Measurements from ENCODE around the gene FBXO42. TPM values are rescaled to one million over a fixed set of nuclear protein-coding genes. Genes with fewer than 3 reads are reported as not detected.

FBXO42 gene
- 9.4 and 11.6 TPM in 2 replicates for total RNA-seq

DNA sequence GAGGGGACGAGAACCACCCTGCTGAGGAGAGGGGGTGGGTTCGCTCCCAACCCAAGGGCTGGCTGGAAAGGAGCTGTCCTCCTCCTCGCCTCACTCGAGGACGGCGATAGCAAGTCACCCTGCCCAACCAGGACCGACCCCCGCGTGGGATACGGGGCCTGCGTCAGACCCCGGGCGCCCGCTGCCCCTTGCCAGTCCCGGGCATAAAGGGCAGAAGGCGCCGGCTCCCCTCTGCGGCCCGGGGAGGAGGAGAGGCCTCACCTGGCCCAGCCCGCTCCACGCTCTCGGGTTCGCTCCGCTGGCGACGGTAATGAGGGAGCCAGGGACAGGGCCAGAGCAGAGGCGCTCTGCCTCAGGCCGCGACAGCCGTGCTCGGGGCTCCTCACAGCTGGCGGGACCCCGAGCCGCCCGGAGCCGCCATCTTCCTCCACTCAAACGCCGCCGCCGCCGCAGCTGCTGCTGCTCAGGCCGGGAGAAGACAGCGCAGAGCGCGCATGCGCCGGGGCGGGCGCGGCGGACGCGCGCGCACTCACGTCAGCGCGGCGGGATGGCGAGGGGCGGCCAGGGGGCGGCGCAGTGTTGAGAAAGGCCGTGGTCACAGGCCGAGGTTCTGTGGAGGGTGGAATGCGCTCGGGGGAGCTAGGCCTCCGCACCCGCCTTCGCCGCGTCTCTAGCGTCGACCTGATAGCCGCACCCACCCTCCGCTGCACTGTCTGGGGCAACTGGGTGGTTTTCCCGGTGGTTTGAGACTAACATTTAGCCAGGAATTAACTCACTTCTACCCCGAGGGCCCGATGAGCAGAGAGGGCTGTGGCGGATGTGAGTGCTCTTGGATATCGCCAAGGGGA, at the start of gene FBXO42:
Gene FBXO42 (minus strand): TSS at position 487 of the 848 bp plus-strand sequence. CDS start 37,062 bp downstream, outside the sequence.

DNA sequence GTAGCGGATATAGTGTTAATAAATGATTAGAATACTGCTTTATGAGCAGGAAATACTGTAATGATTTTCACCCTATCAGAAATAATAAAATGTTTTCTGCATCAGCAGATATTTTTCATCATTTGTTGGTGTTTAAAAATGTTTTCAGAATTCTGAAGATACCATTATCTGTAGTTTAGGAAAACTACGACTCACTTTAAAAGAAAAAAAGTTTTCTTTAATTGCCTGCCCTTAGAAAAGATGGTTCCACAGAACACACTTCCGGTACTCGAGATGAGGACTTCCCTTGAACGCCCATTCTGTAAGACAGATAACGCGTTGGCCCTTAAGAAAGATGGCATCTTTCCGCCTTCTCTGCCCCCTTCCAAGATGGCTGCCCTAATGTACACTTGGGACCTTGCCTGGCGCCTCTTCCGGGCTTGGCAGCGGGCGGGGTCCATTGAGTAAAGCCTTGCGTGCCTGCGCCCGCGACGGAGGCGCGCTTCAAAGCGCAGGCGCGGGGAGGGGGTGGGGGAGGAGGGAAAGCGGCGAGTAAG, 14.5 kb upstream of the FBXO42 start, which contains the start of gene SZRD1:
Gene SZRD1 (plus strand): TSS at position 521 of the 536 bp plus-strand sequence. CDS start 16 bp downstream, outside the sequence.

DNA sequence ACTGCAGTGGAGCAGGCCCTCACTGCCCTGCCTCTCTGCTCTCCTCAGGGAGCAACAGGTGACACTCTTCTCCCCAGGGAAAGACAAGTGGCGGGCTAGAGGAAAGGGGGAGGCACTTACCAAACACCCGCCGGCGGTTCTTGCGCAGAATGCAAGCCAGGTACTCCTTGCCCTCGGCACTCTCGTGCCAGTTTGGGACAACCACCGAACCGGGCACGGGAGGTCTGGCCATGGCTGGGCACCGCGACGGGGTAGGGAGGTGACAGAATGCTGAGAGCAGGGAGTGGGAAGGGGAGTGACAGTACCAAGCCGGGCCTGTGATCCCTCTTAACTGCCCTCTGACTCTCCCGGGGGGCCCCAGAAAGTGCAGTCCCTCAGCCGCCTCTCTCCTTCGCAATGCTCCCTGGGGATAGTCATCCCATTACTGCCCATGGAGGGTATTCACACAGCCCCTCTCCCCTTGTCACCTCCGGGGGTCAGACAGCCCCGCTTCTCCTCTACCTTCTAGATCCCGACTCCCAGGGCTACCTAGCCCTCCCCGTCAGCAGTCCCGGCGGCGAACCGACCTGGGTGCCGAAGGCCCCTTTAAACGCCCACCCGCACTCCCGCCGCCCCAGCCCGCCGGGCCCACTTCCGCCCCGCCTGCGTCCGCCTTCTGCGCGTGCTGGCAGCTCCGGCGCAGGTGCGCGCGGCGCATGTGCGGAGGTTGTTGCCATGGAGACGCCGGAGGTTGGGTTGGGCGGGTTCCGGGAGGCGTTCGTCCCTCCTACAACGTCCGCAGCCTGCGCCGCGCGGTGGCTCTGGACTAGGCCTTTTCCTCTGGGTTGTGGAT, 115.6 kb downstream of the FBXO42 start, which contains the start of gene CPLANE2:
Gene CPLANE2 (minus strand): TSS at position 673 of the 832 bp plus-strand sequence. CDS start 441 bp downstream, at position 232.

DNA sequence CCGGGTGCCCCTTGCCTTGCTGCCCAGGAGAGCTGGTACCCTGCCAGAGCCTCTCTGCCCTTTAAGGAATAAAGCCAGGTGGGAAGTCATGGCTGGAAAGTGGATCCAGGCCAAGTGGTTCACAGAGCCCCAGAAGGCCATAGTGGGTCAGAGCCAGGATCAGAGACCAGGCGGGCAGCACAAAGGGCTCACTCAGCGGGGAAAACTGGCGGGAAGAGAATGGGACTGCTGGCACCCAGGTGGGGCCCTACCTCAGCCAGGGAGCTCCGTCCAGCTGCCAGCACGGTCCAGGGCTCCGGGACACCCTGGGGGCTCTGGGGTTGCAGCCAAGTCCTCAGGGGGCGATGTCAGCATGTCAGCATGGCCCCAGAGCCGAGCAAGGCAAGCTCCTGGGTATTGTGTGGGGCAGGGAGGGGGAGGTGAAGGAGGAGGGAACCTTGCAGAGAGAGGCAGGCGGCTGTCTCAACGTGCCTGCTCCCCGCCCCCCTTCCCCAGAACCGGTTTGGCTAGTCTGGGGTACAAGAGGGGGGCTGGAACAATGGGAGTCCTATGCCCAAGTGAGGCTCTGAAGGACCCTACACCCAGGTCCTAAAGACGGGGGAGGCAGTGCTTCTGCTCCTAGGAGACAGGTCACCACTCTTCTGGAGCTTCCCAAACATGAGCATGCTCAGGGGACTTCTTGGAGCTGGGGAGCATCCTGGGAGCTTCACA, 139.9 kb downstream of the FBXO42 start, which contains the start of gene ARHGEF19:
Gene ARHGEF19 (minus strand): TSS at position 402 of the 711 bp plus-strand sequence. CDS start 3,598 bp downstream, outside the sequence.

Other genes with a start within 250 kb of the FBXO42 start
- gene EPHA2, start 196.4 kb downstream of the FBXO42 start, total RNA-seq, result 33.5 and 103 TPM in 2 replicates
- 5.4 and 6.2 TPM in 2 replicates for gene ARHGEF19, start 139.8 kb downstream of the FBXO42 start, total RNA-seq
- gene CPLANE2, start 115.3 kb downstream of the FBXO42 start, total RNA-seq, result 7.3 and 8.7 TPM in 2 replicates
- 13.5 and 48.9 TPM in 2 replicates for gene SZRD1, start 14.8 kb upstream of the FBXO42 start, total RNA-seq
- gene SPATA21, start 84.9 kb upstream of the FBXO42 start, total RNA-seq, result not detected in 2 replicates
- 80.6 and 85.1 TPM in 2 replicates for gene NECAP2, start 88.2 kb upstream of the FBXO42 start, total RNA-seq
- gene RNU1-1, start 161.8 kb upstream of the FBXO42 start, total RNA-seq, result under 0.01 TPM in 2 replicates

All from regular cardiac myocyte (primary cell).